HG02884 (cell line): Measurements from ENCODE around the gene MT1H.

Experiments
- ATAC-seq: cut with Tn5 transposase; IDR thresholded peaks from one replicate; pipeline ENCODE4 v1.9.1; 2021; ENCODE audit warnings: mild to moderate bottlenecking, moderate library complexity; ENCODE audit not compliant: unreplicated experiment

Gene MT1H

GRCh38 chr16:56636616-56637413 is 32.8 kb upstream of the MT1H start:
- no peak for ATAC-seq

GRCh38 chr16:56637814-56638750 is 31.5 kb upstream of the MT1H start, which contains the start of gene MT1A:
Gene MT1A (plus strand): TSS chr16:56638666. CDS start chr16:56638739, 73 bp downstream.
- no peak for ATAC-seq

GRCh38 chr16:56639045-56639444 is 30.6 kb upstream of the MT1H start:
- no peak for ATAC-seq

- no peak for ATAC-seq
Observed at GRCh38 chr16:56640076-56640475, 29.5 kb upstream of the MT1H start.

- ATAC-seq, result no peak
Observed at GRCh38 chr16:56641166-56641565, 28.4 kb upstream of the MT1H start.

- ATAC-seq, result no peak
Observed at GRCh38 chr16:56643080-56643778, 26.4 kb upstream of the MT1H start.

GRCh38 chr16:56643833-56644232 is 25.8 kb upstream of the MT1H start:
- no peak for ATAC-seq

- ATAC-seq, result no peak
Observed at GRCh38 chr16:56645311-56645710, 24.3 kb upstream of the MT1H start.

- no peak for ATAC-seq
Observed at GRCh38 chr16:56645838-56646237, 23.8 kb upstream of the MT1H start.

- ATAC-seq, result no peak
Observed at GRCh38 chr16:56647641-56648431, 21.8 kb upstream of the MT1H start.

GRCh38 chr16:56649271-56649670 is 20.3 kb upstream of the MT1H start:
- ATAC-seq, result no peak

GRCh38 chr16:56649820-56650219 is 19.8 kb upstream of the MT1H start:
- ATAC-seq, result no peak

GRCh38 chr16:56651586-56651985 is 18.0 kb upstream of the MT1H start, which contains the start of gene MT1B:
Gene MT1B (plus strand): TSS chr16:56651886. CDS start chr16:56651954, 68 bp downstream.
- no peak for ATAC-seq

- ATAC-seq, result no peak
Observed at GRCh38 chr16:56652600-56652999, 17.0 kb upstream of the MT1H start.

- no peak for ATAC-seq
Observed at GRCh38 chr16:56653218-56653617, 16.4 kb upstream of the MT1H start.

- no peak for ATAC-seq
Observed at GRCh38 chr16:56657555-56658326, 11.9 kb upstream of the MT1H start, which contains the start of gene MT1F. Gene MT1F (plus strand): TSS chr16:56657959. CDS start chr16:56658059, 100 bp downstream.

GRCh38 chr16:56658327-56658875 is 11.2 kb upstream of the MT1H start:
- no peak for ATAC-seq

- no peak for ATAC-seq
Observed at GRCh38 chr16:56662357-56663354, 7.0 kb upstream of the MT1H start.
